Hepatocyte (in vitro differentiated cells): ENCODE measurements around the gene VTN.

Experiments
- EZH2 ChIP-seq: fragments of 200-600 bp; sonication (generic); IDR thresholded peaks from 2 replicates; pipeline ENCODE4 v1.6.1; 2016; ENCODE audit warnings: antibody characterized with exemption, mild to moderate bottlenecking, borderline replicate concordance
- EZH2phosphoT487 ChIP-seq: fragments of 200-600 bp; sonication (generic); IDR thresholded peaks from one replicate; pipeline ENCODE4 v1.6.1; 2018; ENCODE audit warnings: antibody characterized with exemption, mild to moderate bottlenecking, low read depth, moderate library complexity; ENCODE audit not compliant: unreplicated experiment, severe bottlenecking
- TF ChIP-seq, protein P1 (sequence below): fragments of 200-600 bp; sonication (generic); IDR thresholded peaks from 2 replicates; pipeline ENCODE4 v1.5.1; 2016; ENCODE audit warnings: antibody characterized with exemption, mild to moderate bottlenecking; ENCODE audit not compliant: poor library complexity

DNA sequence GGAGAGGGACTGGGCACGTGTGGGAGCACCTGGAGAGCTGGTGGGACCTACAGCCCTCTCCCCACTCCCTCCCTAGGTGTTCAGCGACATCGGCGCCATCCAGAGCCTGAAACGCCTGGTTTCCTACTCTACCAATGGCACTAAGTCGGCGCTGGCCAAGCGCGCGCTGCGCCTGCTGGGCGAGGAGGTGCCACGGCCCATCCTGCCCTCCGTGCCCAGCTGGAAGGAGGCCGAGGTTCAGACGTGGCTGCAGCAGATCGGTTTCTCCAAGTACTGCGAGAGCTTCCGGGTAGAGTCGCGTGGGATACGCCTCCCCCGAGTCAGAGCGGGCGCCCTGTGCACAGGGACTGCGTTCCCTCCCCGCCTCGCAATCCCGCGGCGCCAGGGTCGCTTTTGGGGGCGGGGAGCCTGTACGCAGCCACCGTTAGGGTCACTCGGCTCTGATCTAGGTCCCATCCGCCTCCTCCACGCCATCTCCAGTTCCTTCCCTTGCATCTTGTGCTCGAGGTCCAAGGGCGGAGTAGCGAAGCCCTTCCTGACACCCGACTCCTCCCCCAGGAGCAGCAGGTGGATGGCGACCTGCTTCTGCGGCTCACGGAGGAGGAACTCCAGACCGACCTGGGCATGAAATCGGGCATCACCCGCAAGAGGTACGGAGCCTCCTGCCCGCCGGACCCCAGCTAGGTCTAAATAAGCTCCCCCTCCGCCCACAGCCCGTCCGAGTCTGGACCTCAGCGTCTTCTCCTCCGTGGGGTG lies 14.4 kb upstream of the VTN start:
- TF ChIP-seq, protein P1, sequence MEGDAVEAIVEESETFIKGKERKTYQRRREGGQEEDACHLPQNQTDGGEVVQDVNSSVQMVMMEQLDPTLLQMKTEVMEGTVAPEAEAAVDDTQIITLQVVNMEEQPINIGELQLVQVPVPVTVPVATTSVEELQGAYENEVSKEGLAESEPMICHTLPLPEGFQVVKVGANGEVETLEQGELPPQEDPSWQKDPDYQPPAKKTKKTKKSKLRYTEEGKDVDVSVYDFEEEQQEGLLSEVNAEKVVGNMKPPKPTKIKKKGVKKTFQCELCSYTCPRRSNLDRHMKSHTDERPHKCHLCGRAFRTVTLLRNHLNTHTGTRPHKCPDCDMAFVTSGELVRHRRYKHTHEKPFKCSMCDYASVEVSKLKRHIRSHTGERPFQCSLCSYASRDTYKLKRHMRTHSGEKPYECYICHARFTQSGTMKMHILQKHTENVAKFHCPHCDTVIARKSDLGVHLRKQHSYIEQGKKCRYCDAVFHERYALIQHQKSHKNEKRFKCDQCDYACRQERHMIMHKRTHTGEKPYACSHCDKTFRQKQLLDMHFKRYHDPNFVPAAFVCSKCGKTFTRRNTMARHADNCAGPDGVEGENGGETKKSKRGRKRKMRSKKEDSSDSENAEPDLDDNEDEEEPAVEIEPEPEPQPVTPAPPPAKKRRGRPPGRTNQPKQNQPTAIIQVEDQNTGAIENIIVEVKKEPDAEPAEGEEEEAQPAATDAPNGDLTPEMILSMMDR = no peak
- TF ChIP-seq EZH2 = no peak
- no peak for TF ChIP-seq EZH2phosphoT487
